ENCODE measurements around the gene FRMD4A.

FRMD4A gene

DNA sequence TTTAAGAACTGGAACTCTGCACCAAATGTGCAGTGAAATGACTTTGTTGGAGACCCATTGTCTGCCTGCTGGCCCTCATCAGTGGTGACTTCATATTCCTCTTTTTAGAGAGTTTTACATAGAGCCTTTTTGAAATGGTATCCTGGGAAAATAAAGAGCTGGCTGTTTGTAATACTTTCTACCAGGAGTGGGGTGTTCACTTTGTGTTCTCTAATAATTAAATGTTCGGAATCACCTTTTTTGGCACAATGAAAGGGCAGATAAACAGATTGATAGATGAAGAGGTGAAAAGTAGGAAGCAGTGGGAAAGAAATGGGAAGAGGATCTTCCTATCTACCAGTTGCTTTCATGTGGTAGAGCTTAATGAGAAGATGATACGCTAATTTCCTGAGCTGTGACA lies 688.4 kb downstream of the FRMD4A start:
- no peak for DNase-seq (ENCODE audit: low spot score)

DNA sequence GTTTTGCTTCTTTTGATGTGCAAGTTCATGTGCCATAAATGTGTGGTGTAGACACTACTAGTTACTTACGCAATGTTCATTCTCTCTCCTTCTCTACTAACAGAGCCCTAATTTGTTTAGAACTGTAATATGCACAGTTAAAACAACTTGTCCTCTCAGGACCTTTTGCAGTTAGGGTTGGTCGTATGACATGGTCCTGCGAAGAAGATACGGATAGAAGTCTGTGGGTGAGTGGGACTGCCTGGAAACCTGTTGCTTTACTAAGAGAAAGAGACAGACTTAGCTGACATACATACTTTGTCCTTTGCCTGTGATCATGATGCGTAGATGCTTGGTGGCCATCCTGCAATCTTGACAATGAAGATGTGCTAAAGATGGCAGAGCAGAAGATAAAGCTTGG lies 692.8 kb downstream of the FRMD4A start:
- no peak for DNase-seq (ENCODE audit: low spot score)

GRCh38 chr10:13637303-13637856 lies 693.3 kb downstream of the FRMD4A start:
- DNase-seq (ENCODE audit: low spot score), result no peak

GRCh38 chr10:13636776-13637175 lies 693.9 kb downstream of the FRMD4A start:
- no peak for DNase-seq (ENCODE audit: low spot score)

GRCh38 chr10:13634207-13634606 lies 696.5 kb downstream of the FRMD4A start:
- no peak for DNase-seq (ENCODE audit: low spot score)

GRCh38 chr10:13633689-13634088 lies 697.0 kb downstream of the FRMD4A start:
- DNase-seq (ENCODE audit: low spot score), result no peak

DNA sequence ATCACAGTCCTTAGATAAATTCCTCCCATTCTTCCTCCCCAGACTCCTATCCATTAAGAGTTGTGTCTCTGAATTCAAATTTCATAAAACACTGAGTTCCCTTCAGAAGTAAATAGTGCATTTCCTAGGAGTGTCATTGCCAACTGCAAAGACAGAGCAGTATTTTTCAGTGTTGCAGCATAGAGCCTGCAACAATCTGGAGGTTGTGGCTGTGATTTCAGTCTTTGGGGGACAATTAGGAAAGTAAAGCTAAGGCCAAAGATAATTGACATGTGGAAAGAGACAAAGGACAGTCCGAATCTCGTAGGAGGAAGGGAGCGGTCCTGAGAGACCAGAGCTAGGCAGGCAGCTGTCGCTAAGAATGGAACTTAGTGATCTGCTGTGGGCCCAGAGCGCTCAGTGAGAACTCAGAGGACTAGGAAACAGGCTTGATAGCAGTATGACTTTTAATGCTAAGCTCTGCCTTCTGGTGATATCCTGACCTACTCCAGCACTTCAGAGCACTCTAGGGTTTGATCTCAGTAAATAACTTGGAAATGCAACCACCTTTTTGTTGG lies 697.8 kb downstream of the FRMD4A start:
- DNase-seq (ENCODE audit: low spot score), result no peak

DNA sequence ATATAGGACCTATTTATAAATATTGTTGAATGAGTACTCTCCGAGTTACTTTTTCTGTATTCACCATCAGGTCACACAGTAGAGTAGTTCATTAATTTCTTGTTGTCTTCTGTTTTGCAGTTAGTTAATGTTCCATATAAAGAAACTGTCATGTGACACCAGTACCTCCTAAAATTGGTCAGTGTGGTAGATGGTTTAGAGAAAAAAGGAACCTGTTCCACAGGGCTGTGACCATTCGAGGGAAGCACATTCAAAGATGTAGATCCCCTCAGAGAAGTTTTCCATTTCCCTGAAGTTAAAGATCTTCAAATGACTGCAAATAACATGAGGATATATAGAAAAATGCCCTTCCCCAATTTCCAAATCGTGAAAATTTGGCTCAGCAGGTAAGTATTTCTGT lies 698.3 kb downstream of the FRMD4A start:
- no peak for DNase-seq (ENCODE audit: low spot score)

DNA sequence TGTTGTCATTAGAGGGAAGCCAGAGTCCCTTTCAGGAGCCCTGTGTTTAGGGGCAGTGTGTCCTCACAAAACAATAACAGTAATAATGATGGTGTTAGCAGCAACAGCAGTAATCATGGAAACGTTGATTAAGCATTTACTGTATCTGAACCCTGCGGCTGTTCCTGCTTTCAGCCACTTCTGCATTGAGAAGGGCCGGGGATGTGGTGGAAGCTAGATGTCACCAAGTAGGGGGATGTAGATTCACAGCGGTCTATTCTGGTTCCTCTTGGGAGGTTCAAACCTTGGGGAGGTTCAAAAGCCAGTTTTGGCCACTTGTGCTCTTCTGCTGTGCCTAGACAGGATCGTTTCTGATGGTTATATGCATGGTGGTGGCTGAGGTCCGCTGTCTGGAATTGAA lies 699.1 kb downstream of the FRMD4A start:
- DNase-seq (ENCODE audit: low spot score), result no peak

GRCh38 chr10:13630231-13630630 lies 700.5 kb downstream of the FRMD4A start:
- DNase-seq (ENCODE audit: low spot score), result no peak

- no peak for DNase-seq (ENCODE audit: low spot score)
These were observed 701.6 kb downstream of the FRMD4A start for GRCh38 chr10:13629116-13629515.

- no peak for DNase-seq (ENCODE audit: low spot score)
These were observed 702.1 kb downstream of the FRMD4A start for GRCh38 chr10:13628661-13629060.

DNA sequence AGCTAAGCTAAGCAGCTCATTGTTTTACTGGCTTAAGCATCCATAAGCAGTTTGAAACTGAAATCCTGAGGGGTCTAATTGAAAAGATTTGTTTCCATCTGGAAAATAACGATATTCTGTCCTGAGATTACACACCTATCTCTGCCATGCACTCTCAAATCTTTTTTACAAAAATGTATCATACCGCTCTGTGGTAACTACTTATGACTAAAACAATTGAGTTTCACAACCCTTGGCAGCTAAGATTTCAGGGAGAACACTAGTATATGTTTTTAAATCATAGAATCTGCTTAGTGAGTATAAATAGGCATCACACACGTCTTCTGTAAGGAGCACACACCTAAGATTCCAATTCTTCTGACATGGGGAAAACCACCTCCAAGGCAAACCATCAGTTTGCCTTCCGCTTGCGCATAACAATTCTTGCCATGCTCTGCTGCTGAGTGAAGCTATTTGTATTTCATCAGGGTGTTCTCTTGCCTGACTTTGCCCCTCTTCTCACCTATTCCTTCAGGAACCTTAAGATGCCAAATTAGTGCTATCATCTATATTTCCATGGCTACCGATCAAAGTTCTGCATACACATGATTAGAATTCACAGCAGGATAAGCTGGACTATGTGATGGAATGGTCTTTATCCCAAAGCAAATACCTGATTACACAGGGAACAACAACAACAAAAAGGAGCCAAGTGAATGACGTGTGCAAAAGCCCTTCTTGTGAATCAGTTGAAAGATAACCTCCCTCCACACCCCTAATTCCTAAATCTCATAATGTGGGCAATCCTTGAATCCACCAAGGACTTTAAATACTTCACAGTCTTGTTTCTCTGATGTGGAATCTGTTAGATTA lies 703.0 kb downstream of the FRMD4A start:
- DNase-seq (ENCODE audit: low spot score), result no peak

- DNase-seq (ENCODE audit: low spot score), result peak; percentile 19
These were observed 706.1 kb downstream of the FRMD4A start for GRCh38 chr10:13624630-13625029.

DNA sequence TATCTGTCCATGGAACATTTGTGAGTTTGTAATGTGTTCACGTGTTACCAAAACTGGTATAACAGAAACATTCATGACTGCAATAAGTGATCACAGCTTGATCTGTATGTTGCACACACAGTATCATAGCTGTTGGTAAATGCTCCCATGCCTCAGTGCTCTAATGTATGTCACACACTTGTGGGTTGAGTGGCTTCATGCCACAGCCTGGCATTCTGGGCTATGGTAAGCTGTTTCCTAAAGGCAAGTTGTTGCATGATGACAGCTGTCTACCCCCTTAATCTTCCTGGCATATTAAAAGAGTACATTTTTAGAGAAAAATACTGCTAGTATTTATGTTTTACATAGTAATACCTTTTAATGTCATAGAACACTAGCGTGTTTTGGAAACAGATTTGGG lies 708.8 kb downstream of the FRMD4A start:
- no peak for DNase-seq (ENCODE audit: low spot score)

- DNase-seq (ENCODE audit: low spot score), result no peak
These were observed 713.6 kb downstream of the FRMD4A start for GRCh38 chr10:13617116-13617515.

DNA sequence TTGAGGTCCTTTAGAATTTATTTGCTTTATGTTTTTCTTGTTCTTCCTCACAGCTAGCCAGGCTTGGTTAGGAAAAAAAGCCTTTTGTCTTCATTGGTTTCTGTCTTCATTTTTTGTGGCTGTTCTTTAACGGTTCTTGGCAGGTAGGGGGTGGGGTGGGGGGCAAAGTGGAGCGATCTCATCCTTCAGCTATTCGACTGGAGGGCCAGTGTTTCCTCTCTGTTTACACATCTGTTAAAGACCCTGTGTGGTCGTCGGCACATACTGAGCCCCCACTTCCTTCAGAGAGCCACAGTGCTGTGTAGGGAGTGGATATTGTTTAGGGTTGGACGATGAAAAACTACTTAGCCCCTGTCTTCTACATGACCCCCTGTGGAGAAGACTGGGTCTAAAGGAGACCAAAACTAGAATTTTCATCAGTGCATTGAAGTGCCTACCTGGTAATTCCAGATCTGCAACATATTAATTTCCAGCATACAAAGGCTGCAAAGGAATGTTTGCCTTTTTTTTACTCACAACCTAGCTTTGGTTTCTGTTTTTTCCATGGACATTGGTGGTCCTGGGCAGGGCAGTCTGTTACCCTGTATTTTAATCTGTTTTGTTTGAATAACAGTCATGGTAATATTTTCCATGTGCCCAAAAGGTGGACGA lies 714.9 kb downstream of the FRMD4A start:
- DNase-seq (ENCODE audit: low spot score), result peak; percentile 12

DNA sequence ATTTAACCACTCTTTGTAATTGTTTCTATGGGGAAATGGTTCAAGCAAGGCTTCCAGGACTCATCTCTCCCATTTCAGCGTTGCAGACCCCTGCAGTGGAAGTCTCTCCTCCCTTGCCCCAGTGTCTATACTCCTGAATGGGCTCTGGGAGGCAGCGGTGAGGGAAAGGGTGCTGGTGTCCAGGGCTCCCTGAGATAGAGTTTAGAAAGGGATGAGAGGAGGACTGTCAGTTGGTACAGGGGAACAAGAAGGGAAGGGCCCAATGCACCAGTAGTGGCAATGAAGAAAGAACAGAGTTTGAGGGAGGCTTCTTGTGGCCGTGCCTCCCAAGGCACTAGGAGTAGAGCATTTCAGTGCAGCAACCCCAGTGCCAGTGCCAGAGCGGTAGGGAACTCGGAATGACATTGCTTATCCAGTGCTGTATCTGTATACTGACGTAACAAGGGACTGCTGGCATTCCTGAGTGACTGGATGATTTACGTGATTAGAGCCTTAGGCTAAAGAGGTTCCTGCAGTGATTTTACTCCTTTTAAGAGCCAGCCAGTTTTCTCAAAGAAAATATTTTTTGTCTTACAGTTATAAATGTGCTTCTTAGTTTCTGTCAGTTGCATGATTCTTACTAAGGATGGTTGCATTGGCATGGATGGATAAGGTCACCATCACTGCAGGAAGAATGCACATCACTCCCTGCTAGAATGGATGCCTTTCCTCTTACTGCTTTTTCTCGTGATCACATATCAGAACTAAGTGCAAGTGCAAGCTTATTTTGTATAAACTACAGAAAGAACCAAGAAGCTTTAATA lies 716.0 kb downstream of the FRMD4A start:
- DNase-seq (ENCODE audit: low spot score), result peak; percentile 23

GRCh38 chr10:13613519-13613918 lies 717.2 kb downstream of the FRMD4A start:
- DNase-seq (ENCODE audit: low spot score), result peak; percentile 26

- no peak for DNase-seq (ENCODE audit: low spot score)
These were observed 717.9 kb downstream of the FRMD4A start for GRCh38 chr10:13612654-13613373.

DNA sequence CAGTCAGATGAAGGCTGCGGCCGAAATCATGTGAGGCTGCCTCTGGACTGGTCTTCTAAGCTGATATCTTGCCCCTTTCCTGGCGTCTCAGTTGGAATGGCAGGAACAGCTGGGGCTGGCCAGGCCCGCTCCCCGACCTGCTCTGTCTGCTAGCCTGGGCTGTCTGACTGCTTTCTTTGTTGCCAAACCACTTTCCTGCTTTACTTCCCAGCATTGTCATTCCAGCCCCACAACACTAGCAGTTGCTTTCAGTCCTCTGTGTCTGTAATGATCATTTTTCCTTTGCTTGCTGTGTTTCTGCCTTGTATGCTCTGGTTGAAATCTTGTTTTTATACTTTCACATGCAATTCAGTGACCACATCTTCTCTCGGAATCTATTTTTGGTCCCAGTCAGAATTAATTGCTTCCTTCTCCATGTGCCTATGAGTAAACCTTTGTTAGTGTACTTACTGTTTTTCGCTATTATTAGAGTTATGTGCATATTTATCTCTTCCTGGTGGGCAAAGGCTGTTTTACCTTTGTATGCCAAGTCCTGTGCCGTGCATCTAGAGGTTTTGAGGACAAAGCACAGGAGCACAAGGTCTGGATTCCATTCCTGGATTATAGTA lies 722.4 kb downstream of the FRMD4A start:
- no peak for DNase-seq (ENCODE audit: low spot score)
